ES-I3 (cell line): ENCODE data around the gene PLEKHG4B.
A peak's percentile ranks its signal among the peaks of the same experiment; 100 is the strongest.
"Not testable (repeated sequence)": the region's sequence is repeated elsewhere in the genome, so short reads cannot be mapped to it uniquely, and the experiment has no call there.

Source experiments
- H3K36me3 ChIP-seq: 2 replicates; pipeline ENCODE4 v1.6.1; 2013; ENCODE audit warnings: mild to moderate bottlenecking, low read length, control low read depth, moderate library complexity; ENCODE audit not compliant: insufficient read depth
- H3K4me1 ChIP-seq: 2 replicates; pipeline ENCODE4 v1.6.1; 2013; ENCODE audit warnings: mild to moderate bottlenecking, control low read depth, low read length; ENCODE audit not compliant: insufficient read depth
- H3K9ac ChIP-seq: 2 replicates; pipeline ENCODE4 v1.6.1; 2013; ENCODE audit warnings: low read depth, mild to moderate bottlenecking, low read length, moderate library complexity
- H3K9me3 ChIP-seq: 2 replicates; pipeline ENCODE4 v1.6.1; 2013; ENCODE audit warnings: mild to moderate bottlenecking, low read length, moderate library complexity; ENCODE audit not compliant: control insufficient read depth, insufficient read depth

Gene PLEKHG4B

GRCh38 chr5:91556-92263, at the start of gene PLEKHG4B:
PLEKHG4B (plus strand) TSS chr5:92168; CDS start chr5:92232, 64 bp downstream.
- Histone ChIP-seq H3K9ac (peak within 1 kb of the TSS; percentile 65), H3K36me3 (no peaks in the 10 kb centered on the region), H3K9me3 (no peaks in the 10 kb centered on the region), H3K4me1 (peaks cover 13% of the 10 kb centered on the region; the same call in 1 of the 2 replicates)

- no peaks in the 10 kb centered on the region for H3K36me3 ChIP-seq
- no peaks in the 10 kb centered on the region for H3K4me1 ChIP-seq
- no peak overlapping the region for H3K9ac ChIP-seq
- H3K9me3 ChIP-seq, result no peaks in the 10 kb centered on the region
These were observed 49.7 kb upstream of the PLEKHG4B start for GRCh38 chr5:42250-42649.

- Histone ChIP-seq H3K9me3 (no peaks in the 10 kb centered on the region), H3K4me1 (no peaks in the 10 kb centered on the region; the same call in 1 of the 2 replicates), H3K36me3 (no peaks in the 10 kb centered on the region), H3K9ac (no peak overlapping the region)
These were observed 43.8 kb upstream of the PLEKHG4B start for GRCh38 chr5:48192-48591.

- not testable (repeated sequence) for H3K9ac ChIP-seq, H3K9me3 ChIP-seq, H3K36me3 ChIP-seq, H3K4me1 ChIP-seq
These were observed 42.4 kb upstream of the PLEKHG4B start for GRCh38 chr5:49530-49929.

- Histone ChIP-seq H3K9me3 (no peaks in the 10 kb centered on the region), H3K36me3 (no peaks in the 10 kb centered on the region), H3K4me1 (no peaks in the 10 kb centered on the region; the same call in 1 of the 2 replicates), H3K9ac (peak overlapping the region; percentile 72; the same call in 1 of the 2 replicates)
These were observed 41.9 kb upstream of the PLEKHG4B start for GRCh38 chr5:49953-50544.

- Histone ChIP-seq H3K9me3 (no peaks in the 10 kb centered on the region), H3K9ac (peak overlapping the region; percentile 72), H3K36me3 (no peaks in the 10 kb centered on the region)
These were observed 41.1 kb upstream of the PLEKHG4B start for GRCh38 chr5:50724-51499.

GRCh38 chr5:51500-51823, 40.5 kb upstream of the PLEKHG4B start:
- Histone ChIP-seq H3K36me3 (no peaks in the 10 kb centered on the region), H3K9me3 (no peaks in the 10 kb centered on the region), H3K4me1 (peaks cover under 1% of the 10 kb centered on the region; the same call in 1 of the 2 replicates), H3K9ac (peak overlapping the region; percentile 72)

More at GRCh38 chr5:50724-51499, 41.1 kb upstream of the PLEKHG4B start:
- no peaks in the 10 kb centered on the region; the same call in 1 of the 2 replicates for H3K4me1 ChIP-seq

GRCh38 chr5:53381-54174, 38.4 kb upstream of the PLEKHG4B start:
- H3K9ac ChIP-seq, result peak overlapping the region; percentile 82

GRCh38 chr5:54175-54730, 37.7 kb upstream of the PLEKHG4B start:
- Histone ChIP-seq H3K4me1 (peaks cover 5% of the 10 kb centered on the region; the same call in 1 of the 2 replicates), H3K9ac (peak overlapping the region; percentile 82; the same call in 1 of the 2 replicates), H3K36me3 (peaks cover 2% of the 10 kb centered on the region; the same call in 1 of the 2 replicates), H3K9me3 (no peaks in the 10 kb centered on the region)

More at GRCh38 chr5:53381-54174, 38.4 kb upstream of the PLEKHG4B start:
- Histone ChIP-seq H3K4me1 (peaks cover 5% of the 10 kb centered on the region; the same call in 1 of the 2 replicates), H3K36me3 (peaks cover 2% of the 10 kb centered on the region; the same call in 1 of the 2 replicates), H3K9me3 (no peaks in the 10 kb centered on the region)

GRCh38 chr5:54876-55569, 36.9 kb upstream of the PLEKHG4B start:
- Histone ChIP-seq H3K36me3 (peaks cover 2% of the 10 kb centered on the region; the same call in 1 of the 2 replicates), H3K9ac (no peak overlapping the region), H3K9me3 (no peaks in the 10 kb centered on the region), H3K4me1 (peaks cover 5% of the 10 kb centered on the region; the same call in 1 of the 2 replicates)

GRCh38 chr5:56561-57290, 35.2 kb upstream of the PLEKHG4B start:
- Histone ChIP-seq H3K9me3 (no peaks in the 10 kb centered on the region), H3K4me1 (peaks cover 5% of the 10 kb centered on the region; the same call in 1 of the 2 replicates), H3K36me3 (peaks cover 2% of the 10 kb centered on the region; the same call in 1 of the 2 replicates), H3K9ac (no peak overlapping the region)

- not testable (repeated sequence) for H3K4me1 ChIP-seq, H3K9me3 ChIP-seq, H3K9ac ChIP-seq, H3K36me3 ChIP-seq
These were observed 31.7 kb upstream of the PLEKHG4B start for GRCh38 chr5:60250-60649.

- no peaks in the 10 kb centered on the region for H3K4me1 ChIP-seq
These were observed 21.5 kb upstream of the PLEKHG4B start for GRCh38 chr5:70440-70839.

More at GRCh38 chr5:70440-70839, 21.5 kb upstream of the PLEKHG4B start:
- Histone ChIP-seq H3K36me3 (no peaks in the 10 kb centered on the region), H3K9ac (no peak overlapping the region), H3K9me3 (no peaks in the 10 kb centered on the region)
